GM21423 (cell line): ENCODE results near the gene SH2D1A.
"Not testable (repeated sequence)": the region's sequence is repeated elsewhere in the genome, so short reads cannot be mapped to it uniquely, and the experiment has no call there.

Experiments used
- ATAC-seq: cut with Tn5 transposase; IDR thresholded peaks from one replicate; pipeline ENCODE4 v1.9.1; 2021; ENCODE audit warnings: mild to moderate bottlenecking, moderate library complexity; ENCODE audit not compliant: unreplicated experiment

The SH2D1A gene

DNA sequence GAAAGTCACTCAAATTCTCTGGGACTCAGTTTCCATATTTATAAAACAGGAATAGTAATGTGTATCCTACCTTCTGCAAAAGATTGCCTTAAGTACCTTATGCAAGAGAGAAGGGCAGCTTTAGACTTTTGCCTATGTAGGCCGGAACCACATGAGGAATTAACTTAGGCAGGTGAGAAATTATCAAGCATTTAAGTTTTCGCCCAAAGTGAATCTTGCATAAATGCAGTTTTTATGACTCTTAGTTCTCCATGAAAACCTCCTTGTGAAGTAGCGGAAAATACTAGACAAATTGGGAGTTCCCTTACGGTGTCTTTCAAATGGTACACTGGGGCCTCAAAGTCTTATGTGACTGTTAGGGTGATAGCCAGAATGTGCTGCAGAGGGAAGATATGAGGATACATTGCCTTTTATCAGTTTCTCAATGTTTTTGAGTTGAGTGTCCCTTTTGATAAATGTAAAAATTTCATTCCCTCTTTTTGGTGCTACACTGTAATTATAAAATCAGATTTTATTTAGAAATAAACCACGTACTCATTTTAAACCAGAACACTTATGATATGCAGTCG, 2.6 kb downstream of the SH2D1A start:
- no peak for ATAC-seq

DNA sequence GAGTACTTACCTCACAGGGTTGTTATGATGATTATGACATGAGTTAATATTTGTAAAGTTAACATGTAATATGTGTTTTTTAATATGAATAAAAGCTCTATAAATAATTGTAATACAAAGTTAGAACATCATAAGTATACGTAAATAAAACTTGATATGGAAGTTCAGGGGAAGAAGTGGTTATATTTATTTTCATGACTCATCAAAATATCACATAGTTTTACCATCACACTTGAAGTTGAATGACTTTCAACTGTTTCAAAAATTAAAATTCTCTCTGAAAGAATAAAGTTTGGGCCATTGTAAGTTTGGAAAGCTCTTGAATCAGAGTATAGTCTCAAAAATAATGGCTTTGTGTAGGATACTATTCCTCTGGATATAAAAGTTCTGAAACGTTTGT, 8.3 kb downstream of the SH2D1A start:
- no peak for ATAC-seq

DNA sequence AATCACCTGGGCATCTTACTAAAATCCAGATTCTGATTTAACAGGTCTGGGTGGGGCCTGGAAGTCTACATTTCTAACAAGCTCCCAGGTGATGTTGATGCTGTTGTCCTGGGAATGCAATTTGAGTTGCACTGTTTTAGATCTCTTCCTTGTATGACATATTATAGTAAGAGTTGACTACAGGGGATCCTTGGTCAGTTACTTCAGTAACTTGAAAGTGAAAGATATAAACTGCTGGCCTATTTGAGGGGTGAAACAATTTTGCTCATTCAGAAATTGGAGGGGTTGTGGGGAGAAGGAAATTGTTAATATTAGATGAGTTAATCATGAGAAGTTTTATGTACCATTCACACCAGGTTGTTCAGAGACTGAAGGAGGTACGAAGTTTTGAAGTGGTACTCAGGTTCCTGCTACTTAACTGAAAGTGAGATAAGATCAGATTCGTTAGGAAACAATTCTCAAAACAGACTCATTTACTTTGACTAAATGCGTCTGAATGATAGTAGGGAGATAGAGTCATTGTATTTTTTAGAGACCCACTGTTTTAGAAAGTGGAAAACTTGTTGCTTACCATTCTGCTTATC, 12.5 kb downstream of the SH2D1A start:
- peak; percentile 63 for ATAC-seq

- no peak for ATAC-seq
These were observed 15.7 kb downstream of the SH2D1A start for GRCh38 chrX:124362072-124362471.

GRCh38 chrX:124362761-124363160, 16.4 kb downstream of the SH2D1A start:
- ATAC-seq, result no peak

DNA sequence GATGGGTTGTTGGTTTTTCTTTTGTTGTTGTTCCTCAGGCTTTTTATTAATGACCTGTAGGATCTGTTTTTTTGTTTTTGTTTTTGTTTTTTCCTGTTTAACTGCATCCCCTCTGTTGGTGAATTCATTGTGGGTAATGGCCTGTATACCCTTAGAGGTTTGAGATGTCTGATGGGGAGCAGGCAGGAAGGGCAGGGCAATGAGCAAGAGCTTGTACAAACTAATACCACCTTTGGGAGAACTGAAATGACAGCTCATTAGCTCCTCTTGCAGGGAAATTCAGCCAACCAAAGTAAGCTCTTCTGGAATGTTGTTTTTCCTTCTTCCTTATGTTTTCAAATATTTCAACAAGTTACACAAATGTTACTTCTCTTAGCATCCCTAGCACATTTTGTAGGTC, 23.4 kb downstream of the SH2D1A start:
- ATAC-seq, result no peak

DNA sequence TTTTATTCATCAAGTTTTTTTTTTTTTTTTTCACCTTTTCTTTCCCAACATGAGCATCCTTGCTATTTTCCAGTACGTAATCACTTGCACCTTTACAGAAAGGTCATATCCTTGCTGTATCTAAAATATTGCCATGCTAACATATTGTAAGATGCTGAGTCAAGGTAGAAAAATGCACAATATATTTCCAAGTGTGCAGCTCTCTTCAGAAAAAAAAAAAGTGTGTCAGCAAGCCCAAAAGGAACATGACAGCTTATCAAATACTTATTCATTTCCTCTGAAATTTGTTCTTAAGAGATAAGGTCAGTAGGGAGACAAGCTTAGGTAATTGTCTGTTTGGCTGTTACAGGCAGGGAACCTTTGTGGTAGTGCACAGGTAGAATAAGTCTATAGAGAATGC, 27.0 kb downstream of the SH2D1A start:
- no peak for ATAC-seq

DNA sequence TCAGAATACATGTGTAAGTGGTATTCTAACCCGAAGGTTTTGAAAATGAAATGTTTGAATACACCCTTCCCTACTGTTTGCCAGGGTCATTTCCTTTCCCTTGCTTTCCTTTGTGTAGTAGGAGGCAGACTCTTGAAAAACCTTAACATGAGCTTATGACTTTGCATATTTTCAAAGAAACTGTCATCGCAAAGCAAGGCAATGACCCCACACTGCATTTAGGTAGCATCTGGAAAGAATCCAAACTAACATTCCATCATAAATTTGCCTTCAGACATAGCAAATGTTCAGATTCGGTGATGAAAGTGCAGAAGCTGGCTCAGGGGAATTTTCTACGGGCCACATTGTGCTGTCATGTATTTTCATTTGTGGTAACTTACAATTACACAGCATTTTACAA, 32.3 kb downstream of the SH2D1A start:
- ATAC-seq, result no peak

DNA sequence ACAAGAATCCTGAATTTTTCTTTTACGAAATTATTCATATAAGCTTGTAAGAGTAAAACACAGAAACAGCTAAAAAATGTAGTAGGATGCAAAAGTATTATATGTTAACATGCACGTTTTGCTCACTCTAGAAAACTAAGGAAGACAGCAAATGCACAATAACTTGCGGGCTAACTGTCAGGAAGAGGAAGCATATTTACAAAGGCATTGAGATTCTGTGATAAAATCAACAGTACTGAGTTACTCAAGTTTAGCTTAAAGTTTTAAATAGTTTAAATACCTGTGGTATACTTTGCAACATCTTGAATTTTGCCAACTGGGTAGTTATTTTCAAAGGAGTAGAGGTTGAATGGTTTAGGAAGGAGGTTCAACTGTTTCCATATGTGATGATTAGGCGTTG, 37.0 kb downstream of the SH2D1A start:
- no peak for ATAC-seq

DNA sequence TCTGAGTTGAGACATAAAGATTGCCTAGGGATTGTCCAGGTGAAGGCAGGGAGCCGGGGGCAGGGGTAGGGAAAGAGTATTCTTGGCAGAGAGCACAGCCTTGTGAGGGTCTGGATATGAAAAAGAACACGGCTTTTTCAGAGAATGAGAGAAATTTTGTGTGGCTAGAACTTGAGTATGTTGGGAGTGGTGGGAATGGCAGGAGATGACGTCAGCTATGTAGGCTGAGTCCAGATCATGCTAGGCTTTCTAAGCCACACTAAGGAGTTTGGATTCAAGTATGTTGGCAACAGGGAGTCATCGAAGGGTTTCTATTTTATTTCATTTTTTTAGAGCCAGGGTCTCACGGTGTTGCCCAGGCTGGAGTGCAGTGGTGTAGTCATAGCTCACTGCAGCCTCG, 40.0 kb downstream of the SH2D1A start:
- ATAC-seq, result no peak

DNA sequence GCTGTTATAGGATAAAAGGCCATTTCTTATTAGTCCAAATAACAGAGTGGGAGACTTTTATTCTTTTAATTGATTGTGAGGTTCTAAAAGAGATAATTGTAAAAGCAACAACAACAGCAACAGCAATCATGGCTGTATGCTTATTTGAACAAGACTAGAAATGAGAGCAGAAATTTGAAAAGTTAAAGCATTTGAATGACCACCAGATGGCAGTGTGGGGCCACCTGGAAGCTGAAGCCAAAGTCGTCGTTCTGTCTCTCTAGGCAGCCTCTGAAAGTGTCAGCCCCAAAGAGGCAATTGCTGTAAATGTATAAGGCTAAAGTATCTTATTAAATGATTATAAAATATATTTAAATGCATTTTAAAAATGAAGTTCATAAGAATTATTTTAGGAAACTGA, 42.2 kb downstream of the SH2D1A start:
- no peak for ATAC-seq

- no peak for ATAC-seq
These were observed 46.4 kb downstream of the SH2D1A start for GRCh38 chrX:124392794-124393193.

DNA sequence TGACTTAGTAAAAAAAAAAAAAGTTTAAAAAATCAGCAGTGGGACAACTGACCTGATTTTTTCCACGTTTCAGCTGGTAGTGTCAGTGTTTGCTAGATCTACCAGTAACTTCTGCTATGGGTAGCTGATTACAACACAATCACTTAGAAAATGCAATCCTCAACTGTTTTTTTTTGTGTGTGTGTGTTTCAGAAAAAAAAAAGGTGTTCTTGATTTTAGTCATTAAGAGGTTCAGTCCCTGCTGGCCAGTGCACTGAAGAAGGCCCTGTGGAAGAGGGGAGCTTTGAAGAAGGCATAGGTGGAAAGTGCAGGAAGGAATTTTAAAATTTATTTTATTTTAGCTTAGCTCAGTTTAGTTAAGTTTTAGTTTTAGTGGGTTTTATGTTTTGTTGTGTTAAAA, 46.9 kb downstream of the SH2D1A start:
- no peak for ATAC-seq

- ATAC-seq, result no peak
These were observed 47.3 kb downstream of the SH2D1A start for GRCh38 chrX:124393659-124394058.

GRCh38 chrX:124395145-124395880, 49.0 kb downstream of the SH2D1A start:
- peak; percentile 66 for ATAC-seq

GRCh38 chrX:124401696-124402095, 55.3 kb downstream of the SH2D1A start:
- no peak for ATAC-seq

DNA sequence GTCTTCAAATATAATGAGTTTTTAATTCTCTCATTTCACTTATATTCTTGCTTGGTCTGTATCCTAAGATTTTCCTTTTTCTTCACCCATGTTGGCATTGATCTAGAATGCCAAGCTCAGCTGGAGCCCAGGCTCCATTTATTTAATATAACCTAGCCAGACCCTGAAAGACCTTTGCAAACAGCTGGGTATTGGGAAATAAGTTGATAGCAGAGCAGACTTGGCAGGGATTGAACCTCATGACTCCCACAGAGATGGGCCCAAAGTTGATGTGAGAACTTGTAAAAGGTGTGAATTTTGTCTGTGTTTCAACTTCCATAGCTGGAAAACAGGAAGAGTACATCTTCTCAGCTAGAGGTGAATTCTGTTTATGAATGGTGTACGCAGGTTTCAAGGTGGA, 59.5 kb downstream of the SH2D1A start:
- no peak for ATAC-seq

- peak; percentile 87 for ATAC-seq
These were observed 60.1 kb downstream of the SH2D1A start for GRCh38 chrX:124406294-124407014.

GRCh38 chrX:124407226-124407625, 60.9 kb downstream of the SH2D1A start:
- ATAC-seq, result no peak

GRCh38 chrX:124408380-124408779, 62.0 kb downstream of the SH2D1A start:
- not testable (repeated sequence) for ATAC-seq

DNA sequence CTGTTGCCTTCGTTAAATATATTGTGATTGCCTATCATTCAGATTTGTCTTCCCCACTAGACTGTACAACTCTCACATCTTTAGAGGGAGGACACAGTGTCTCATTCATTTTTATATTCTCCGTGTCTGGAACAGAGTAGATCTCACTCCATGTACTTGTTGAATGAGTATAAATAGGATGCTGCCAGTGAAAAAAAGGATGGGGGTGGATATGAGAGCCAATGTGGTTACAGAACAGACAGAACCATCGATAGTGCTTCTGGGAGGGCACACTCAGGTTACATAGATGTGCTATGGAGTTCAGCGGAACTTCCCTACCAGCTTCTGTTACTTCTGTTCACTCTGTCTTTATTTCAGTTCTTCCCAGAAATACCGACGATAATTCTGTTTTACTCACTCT, 66.9 kb downstream of the SH2D1A start:
- ATAC-seq, result no peak

- no peak for ATAC-seq
These were observed 67.9 kb downstream of the SH2D1A start for GRCh38 chrX:124414281-124414680.
